Parathyroid adenoma (tissue), 2 donors: Measurements from ENCODE around the gene AGXT.

Experiments
- H2AFZ ChIP-seq: fragments of 300-600 bp; sonication (generic); one replicate; pipeline ENCODE4 v1.7.0; 2017; ENCODE audit warnings: antibody characterized with exemption, mild to moderate bottlenecking
- H3K27ac ChIP-seq: fragments of 300-600 bp; sonication (generic); one replicate; pipeline ENCODE4 v1.7.0; 2017
- H3K27me3 ChIP-seq: fragments of 300-600 bp; sonication (generic); one replicate; pipeline ENCODE4 v1.7.0; 2017; ENCODE audit warnings: low read length; ENCODE audit not compliant: control insufficient read depth, insufficient read depth
- H3K36me3 ChIP-seq: fragments of 300-600 bp; sonication (generic); one replicate; pipeline ENCODE4 v1.7.0; 2017; ENCODE audit warnings: low read length; ENCODE audit not compliant: control insufficient read depth, insufficient read depth
- H3K4me1 ChIP-seq: fragments of 300-600 bp; sonication (generic); one replicate; pipeline ENCODE4 v1.7.0; 2017; ENCODE audit warnings: control low read depth
- H3K4me2 ChIP-seq: fragments of 300-600 bp; sonication (generic); one replicate; pipeline ENCODE4 v1.7.0; 2017; ENCODE audit warnings: low read length
- H3K4me3 ChIP-seq: fragments of 300-600 bp; sonication (generic); one replicate; pipeline ENCODE4 v1.7.0; 2017; ENCODE audit warnings: low read depth, low read length
- H3K79me2 ChIP-seq: fragments of 300-600 bp; sonication (generic); one replicate; pipeline ENCODE4 v1.7.0; 2017; ENCODE audit warnings: control low read depth
- H3K9ac ChIP-seq: fragments of 300-600 bp; sonication (generic); one replicate; pipeline ENCODE4 v1.7.0; 2017; ENCODE audit warnings: mild to moderate bottlenecking
- H3K9me3 ChIP-seq: fragments of 300-600 bp; sonication (generic); one replicate; pipeline ENCODE4 v1.7.0; 2017; ENCODE audit warnings: low read length; ENCODE audit not compliant: control insufficient read depth
- TF ChIP-seq, protein P1 (sequence below): fragments of 300-600 bp; sonication (generic); IDR thresholded peaks from one replicate; pipeline ENCODE4 v1.7.0; 2017; ENCODE audit warnings: antibody characterized with exemption, mild to moderate bottlenecking
- donor health status: primary hyperparathyroidism.

AGXT gene

GRCh38 chr2:240898731-240899467, 30.3 kb downstream of the AGXT start:
- no peak overlapping the region for H3K9ac ChIP-seq
- TF ChIP-seq, protein P1, sequence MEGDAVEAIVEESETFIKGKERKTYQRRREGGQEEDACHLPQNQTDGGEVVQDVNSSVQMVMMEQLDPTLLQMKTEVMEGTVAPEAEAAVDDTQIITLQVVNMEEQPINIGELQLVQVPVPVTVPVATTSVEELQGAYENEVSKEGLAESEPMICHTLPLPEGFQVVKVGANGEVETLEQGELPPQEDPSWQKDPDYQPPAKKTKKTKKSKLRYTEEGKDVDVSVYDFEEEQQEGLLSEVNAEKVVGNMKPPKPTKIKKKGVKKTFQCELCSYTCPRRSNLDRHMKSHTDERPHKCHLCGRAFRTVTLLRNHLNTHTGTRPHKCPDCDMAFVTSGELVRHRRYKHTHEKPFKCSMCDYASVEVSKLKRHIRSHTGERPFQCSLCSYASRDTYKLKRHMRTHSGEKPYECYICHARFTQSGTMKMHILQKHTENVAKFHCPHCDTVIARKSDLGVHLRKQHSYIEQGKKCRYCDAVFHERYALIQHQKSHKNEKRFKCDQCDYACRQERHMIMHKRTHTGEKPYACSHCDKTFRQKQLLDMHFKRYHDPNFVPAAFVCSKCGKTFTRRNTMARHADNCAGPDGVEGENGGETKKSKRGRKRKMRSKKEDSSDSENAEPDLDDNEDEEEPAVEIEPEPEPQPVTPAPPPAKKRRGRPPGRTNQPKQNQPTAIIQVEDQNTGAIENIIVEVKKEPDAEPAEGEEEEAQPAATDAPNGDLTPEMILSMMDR: no peak
- H3K36me3 ChIP-seq: no peaks in the 10 kb centered on the region
- no peak overlapping the region for H3K27ac ChIP-seq
- H2AFZ ChIP-seq: no peak overlapping the region
- H3K4me1 ChIP-seq: peaks cover 2% of the 10 kb centered on the region
- H3K27me3 ChIP-seq: no peaks in the 10 kb centered on the region
- H3K9me3 ChIP-seq: no peaks in the 10 kb centered on the region
- no peak overlapping the region for H3K4me3 ChIP-seq
- no peaks in the 10 kb centered on the region for H3K79me2 ChIP-seq
- no peak overlapping the region for H3K4me2 ChIP-seq

DNA sequence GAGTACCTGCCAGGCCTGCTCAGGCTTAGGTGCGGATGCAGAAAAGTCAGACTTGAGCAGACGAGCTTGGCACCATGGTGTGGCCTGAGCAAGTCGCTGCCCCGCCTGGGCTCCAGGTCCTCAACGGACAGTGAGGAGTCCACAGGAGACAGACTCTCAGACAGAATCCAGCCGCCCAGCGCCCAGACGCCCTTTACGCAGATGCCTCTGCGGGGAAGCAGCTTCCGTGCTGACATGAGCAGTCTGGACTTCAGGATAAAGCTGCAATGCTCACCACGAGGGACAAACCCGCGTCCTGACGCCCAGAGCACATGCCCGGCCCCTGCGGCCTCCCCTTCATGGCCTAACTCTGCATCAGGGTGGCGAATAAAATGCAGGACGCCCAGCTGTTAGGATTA, 30.8 kb downstream of the AGXT start:
- Histone ChIP-seq H3K4me1 (peaks cover 2% of the 10 kb centered on the region), H3K9ac (no peak overlapping the region), H3K9me3 (no peaks in the 10 kb centered on the region), H3K4me3 (no peak overlapping the region), H3K27ac (no peak overlapping the region), H3K36me3 (no peaks in the 10 kb centered on the region), H3K4me2 (no peak overlapping the region), H3K27me3 (no peaks in the 10 kb centered on the region), H2AFZ (no peak overlapping the region), H3K79me2 (no peaks in the 10 kb centered on the region)
- TF ChIP-seq, protein P1: no peak

- Histone ChIP-seq H3K4me3 (no peak overlapping the region), H3K27me3 (no peaks in the 10 kb centered on the region), H2AFZ (no peak overlapping the region), H3K4me1 (peaks cover 2% of the 10 kb centered on the region), H3K27ac (no peak overlapping the region), H3K79me2 (no peaks in the 10 kb centered on the region), H3K4me2 (no peak overlapping the region), H3K9ac (no peak overlapping the region), H3K36me3 (no peaks in the 10 kb centered on the region), H3K9me3 (no peaks in the 10 kb centered on the region)
- TF ChIP-seq, protein P1: no peak
Observed at GRCh38 chr2:240900141-240900860, 31.7 kb downstream of the AGXT start.

DNA sequence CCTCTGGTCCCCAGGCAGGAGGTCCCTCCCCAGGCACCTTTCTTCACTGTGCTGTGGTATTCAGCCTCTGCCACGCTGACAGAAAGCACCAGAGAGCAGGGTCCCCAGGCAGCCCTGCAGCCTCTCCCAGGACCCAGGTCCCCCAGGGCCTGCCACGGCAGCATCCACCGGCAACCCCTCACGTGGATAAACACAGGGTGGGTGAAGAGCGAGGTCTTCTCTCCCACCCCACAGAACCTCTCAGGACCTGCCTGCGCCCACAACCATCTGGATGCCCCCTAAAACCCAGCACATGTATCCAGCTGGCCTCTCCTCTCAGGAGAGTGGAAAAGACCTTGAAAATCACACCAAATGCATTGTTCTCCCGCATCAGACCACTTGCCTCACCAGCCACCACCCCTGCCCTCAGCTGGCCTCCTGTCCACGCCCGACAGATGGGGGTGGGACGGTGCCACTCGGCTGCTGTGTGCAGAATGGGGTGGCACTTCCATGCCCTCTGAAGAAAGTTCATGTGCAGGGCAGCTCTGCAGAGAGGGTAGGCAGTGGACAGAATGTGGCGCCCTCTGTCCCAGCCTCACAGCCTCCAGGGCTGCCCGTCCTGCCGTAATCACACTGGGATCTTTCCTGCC, 33.5 kb downstream of the AGXT start:
- no peaks in the 10 kb centered on the region for H3K36me3 ChIP-seq
- TF ChIP-seq, protein P1: no peak
- no peaks in the 10 kb centered on the region for H3K27me3 ChIP-seq
- no peak overlapping the region for H3K9ac ChIP-seq
- H3K4me3 ChIP-seq: no peak overlapping the region
- no peak overlapping the region for H2AFZ ChIP-seq
- H3K9me3 ChIP-seq: no peaks in the 10 kb centered on the region
- H3K27ac ChIP-seq: no peak overlapping the region
- H3K79me2 ChIP-seq: no peaks in the 10 kb centered on the region
- H3K4me2 ChIP-seq: no peak overlapping the region
- H3K4me1 ChIP-seq: peaks cover 7% of the 10 kb centered on the region
